ENCODE measurements around the gene AGT.

The AGT gene

GRCh38 chr1:230713915-230714764 is at the start of gene AGT:
Gene AGT (minus strand): TSS chr1:230714122. CDS start chr1:230710823, 3,299 bp downstream.
- no peak for DNase-seq (ENCODE audit: low read depth)

GRCh38 chr1:230761443-230762167 is 47.7 kb upstream of the AGT start:
- no peak for DNase-seq (ENCODE audit: low read depth)

DNA sequence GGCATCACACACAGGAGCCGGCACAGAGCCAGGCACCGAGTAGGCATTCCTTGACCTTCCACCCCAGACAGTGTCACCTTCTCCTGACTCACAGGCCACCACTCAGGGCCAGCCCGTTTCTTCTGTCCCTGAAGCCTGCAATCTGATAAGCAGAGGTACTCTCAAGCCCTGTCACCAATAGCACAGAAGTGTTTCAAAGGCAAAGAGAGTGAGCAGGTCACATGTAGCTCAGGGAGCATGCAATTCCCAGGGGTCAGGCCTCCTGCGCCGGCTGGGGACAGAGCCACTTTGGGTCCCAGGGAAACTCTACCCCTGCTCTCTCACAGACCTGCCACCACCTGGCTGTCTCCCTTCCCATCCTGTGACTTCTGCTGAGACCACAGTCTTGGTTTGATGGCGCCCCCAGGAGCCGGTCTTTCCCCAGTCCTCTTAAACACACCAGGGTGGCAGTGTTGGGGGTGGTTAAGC is 46.5 kb upstream of the AGT start:
- no peak for DNase-seq (ENCODE audit: low read depth)

- no peak for DNase-seq (ENCODE audit: low read depth)
These were observed 45.6 kb upstream of the AGT start for GRCh38 chr1:230759369-230760065.

GRCh38 chr1:230758709-230759368 is 44.9 kb upstream of the AGT start:
- no peak for DNase-seq (ENCODE audit: low read depth)

- no peak for DNase-seq (ENCODE audit: low read depth)
These were observed 44.2 kb upstream of the AGT start for GRCh38 chr1:230757856-230758708.

- no peak for DNase-seq (ENCODE audit: low read depth)
These were observed 40.9 kb upstream of the AGT start for GRCh38 chr1:230754796-230755195.

DNA sequence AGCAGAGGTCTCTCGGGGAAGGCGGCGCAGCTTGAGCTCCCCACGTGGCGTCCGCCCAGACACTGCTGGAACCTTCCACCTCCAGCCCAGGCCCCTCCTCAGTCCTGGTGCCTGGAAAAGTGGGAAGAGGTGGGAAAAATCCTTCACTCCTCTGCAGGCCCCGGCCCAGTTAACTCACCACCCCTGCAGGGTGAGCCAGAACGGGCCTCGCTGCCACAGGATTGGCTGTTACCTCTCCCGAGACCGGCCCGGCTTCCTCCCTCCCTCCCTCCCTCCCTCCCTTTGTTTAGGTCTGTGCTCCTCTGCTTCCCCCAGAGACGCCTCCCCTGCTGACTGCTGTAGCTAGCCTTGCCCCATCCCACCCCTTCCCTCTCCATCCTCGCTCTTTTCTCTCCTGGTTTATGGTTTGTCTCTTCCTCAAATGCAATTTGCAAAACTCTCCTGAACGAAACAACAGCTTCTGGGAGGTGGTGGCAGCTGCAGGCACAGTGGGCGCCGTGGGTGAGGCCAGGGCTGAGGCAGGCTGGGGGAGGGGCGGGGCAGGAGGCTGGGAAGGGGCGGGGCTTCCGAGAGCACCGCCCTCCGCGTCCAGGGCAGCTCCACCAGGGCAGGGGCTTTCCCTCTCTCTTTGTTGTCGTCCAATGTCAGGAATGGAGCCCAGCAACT is 39.8 kb upstream of the AGT start:
- DNase-seq (ENCODE audit: low read depth) = no peak

DNA sequence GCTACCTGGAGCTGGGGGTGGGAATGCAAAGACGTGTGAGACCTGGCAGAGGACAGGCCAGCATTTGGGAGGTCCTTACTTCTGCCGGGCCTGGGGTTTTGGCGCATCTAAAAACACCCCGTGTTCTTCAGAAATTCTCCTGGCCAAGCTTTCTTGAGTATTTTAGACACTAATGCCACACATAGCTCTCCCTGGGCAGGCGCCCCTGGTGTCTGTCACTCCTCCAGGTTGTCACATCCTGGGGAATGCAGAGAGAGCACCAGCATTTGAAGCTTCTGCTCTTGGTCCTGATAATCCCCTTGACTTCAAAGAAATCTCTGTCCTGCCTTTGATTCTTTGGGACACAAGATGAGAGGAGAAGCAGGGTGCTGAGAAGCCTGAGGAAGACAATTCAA is 39.3 kb upstream of the AGT start:
- DNase-seq (ENCODE audit: low read depth) = no peak

DNA sequence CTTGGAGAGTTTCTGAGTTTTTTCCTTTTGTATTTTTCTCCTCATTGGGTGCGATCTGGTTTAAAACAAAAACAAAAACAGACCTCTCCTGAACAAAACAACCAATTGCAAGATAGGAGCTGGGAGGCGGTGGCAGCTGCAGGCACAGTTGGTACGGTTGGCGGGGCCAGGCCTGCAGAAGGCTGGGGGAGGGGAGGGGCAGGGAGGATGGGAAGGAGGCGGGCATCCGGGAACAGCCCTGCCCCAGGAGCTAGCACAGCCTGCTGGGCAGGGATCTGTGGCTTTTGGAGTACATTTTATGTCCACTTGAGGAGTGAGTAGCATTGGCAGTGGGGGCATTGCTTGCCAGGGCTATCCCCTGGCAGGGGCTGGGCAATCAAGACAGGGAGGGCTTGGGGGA is 38.5 kb upstream of the AGT start:
- DNase-seq (ENCODE audit: low read depth) = no peak

GRCh38 chr1:230750986-230751625 is 37.2 kb upstream of the AGT start:
- DNase-seq (ENCODE audit: low read depth) = no peak

- DNase-seq (ENCODE audit: low read depth) = no peak
These were observed 36.7 kb upstream of the AGT start for GRCh38 chr1:230750576-230750975.

- DNase-seq (ENCODE audit: low read depth) = no peak
These were observed 35.7 kb upstream of the AGT start for GRCh38 chr1:230749635-230750034.

DNA sequence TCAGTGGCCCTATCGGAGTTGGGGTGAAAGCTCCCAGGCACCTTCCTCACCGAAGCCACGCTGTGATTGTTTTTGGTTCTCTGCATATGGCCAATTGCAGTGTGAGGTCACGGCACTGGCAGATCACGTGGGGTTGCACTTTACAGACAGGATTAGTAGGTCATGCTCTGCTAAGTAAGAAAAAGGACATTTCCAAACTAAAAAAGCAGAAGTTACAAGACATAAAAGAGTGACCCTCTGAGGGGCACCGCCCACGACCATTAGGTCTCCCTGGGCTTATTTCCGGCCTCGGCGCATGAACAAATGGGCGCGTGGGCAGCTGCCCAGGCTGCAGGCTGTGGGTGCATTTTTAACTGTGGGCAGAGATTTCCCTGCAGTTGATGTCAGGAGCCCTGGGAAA is 35.2 kb upstream of the AGT start:
- no peak for DNase-seq (ENCODE audit: low read depth)

DNA sequence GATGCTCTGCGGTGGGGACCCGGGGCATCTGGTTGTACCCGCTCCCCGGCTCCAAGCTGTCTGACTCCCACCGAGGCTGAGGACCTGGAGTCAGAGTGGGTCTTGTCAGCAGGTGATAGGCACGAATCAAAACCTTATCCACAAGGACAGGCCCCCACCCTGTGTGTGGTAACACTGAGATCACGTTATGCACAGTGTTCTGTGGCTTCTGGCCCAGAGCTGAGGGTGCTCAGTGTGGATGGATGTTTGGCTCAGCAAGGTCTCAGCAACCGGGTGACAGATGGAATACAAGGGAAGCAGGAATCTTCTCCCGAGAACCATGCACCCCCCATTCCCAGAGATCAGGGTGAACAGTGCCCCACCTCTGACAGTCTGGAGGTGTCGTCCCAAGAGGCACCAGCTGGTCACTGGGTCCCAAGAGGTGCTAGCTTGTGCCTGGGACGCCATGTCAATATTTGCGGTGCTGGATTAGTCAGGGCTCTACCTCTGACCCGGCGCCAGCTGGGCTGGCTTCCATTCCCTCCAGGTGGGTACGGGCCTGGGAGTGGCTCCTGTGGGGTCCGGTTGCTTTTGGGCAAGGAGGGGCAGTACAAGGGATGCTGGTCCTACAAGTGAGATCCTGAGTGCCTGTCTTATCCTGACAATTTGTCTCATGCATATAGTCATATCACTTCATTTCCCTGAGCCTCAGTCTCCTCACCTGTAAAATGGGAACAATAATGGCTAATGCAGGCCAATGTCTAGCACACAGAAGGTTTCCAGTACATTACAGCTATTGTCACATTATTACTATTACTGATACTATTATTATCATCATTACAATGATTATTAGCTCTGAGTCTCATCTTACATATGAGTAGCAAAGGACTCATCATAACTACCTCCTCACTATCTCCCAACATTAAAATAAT is 34.2 kb upstream of the AGT start:
- DNase-seq (ENCODE audit: low read depth) = no peak

- no peak for DNase-seq (ENCODE audit: low read depth)
These were observed 33.3 kb upstream of the AGT start, which contains the start of gene CAPN9 for GRCh38 chr1:230747127-230747730. Gene CAPN9 (plus strand): TSS chr1:230747388. CDS start chr1:230747497, 109 bp downstream.

- no peak for DNase-seq (ENCODE audit: low read depth)
These were observed 32.7 kb upstream of the AGT start for GRCh38 chr1:230746617-230747016.

GRCh38 chr1:230745071-230745470 is 31.1 kb upstream of the AGT start:
- no peak for DNase-seq (ENCODE audit: low read depth)
